K562 (cell line): ENCODE measurements around the gene SLC4A2. TPM values are rescaled to one million over a fixed set of nuclear protein-coding genes. Genes with fewer than 3 reads are reported as not detected.
A peak's percentile ranks its signal among the peaks of the same experiment; 100 is the strongest.

Source experiments
- ATAC-seq: fragments of 200-7000 bp; cut with Tn5 transposase; 3 replicates; pipeline ENCODE4 v1.9.1; 2020; ENCODE audit warnings: moderate library complexity
- BruUV-seq: library from RNA; stranded (reverse); fragments of 400-500 nt; replicated peaks from 2 replicates; lab custom pipeline; 2021; lab: Mats Ljungman, UMichigan
- CTCF ChIA-PET: fragments of 300-600 bp; formaldehyde crosslinking; extraction: SDS; loops from one replicate; lab custom pipeline; 2021; ENCODE audit warnings: low intra/inter-chr PET ratio; lab: Yijun Ruan, JAX
- POLR2A ChIA-PET: fragments of 300-600, 350-650 bp; sonication (Branson Sonifier 250); formaldehyde crosslinking; extraction: SDS; loops from one replicate; lab custom pipeline; 2021; ENCODE audit warnings: antibody characterized with exemption, inconsistent platforms; lab: Yijun Ruan, JAX
- DNase-seq, 4 experiments: peaks; one replicate each; pipeline versions ENCODE4 v3.0.0 to v3.0.0-alpha.2; 2011 to 2018; ENCODE audit warnings: low spot score in 3 of 4, mixed read lengths in 3 of 4; ENCODE audit errors: extremely low read depth in 1 of 4
- FAIRE-seq: peaks from 2 replicates; lab custom pipeline; 2011; peaks lifted over from hg19 to GRCh38; lab: Jason Lieb, UNC
- H2AFZ ChIP-seq: 2 replicates; pipeline ENCODE4 v1.6.0; 2011; ENCODE audit warnings: low read depth, low read length, control low read depth, inconsistent platforms
- H3K27ac ChIP-seq: fragments of 200-600 bp; 3 replicates; pipeline ENCODE4 v1.8.0; 2011; ENCODE audit warnings: low read depth, mild to moderate bottlenecking, control low read depth, inconsistent platforms, low read length, moderate library complexity, mixed read lengths; ENCODE audit errors: extremely low read depth
- H3K27me3 ChIP-seq, 2 experiments: fragments of 300-600 bp in 1 of 2; 2 replicates in 1 of 2; 3 replicates in 1 of 2; pipeline versions ENCODE4 v1.6.0 to v1.8.0; 2011; ENCODE audit warnings: inconsistent platforms in 2 of 2, low read length in 2 of 2, mild to moderate bottlenecking in 1 of 2, mixed read lengths in 1 of 2, moderate library complexity in 1 of 2; ENCODE audit not compliant: control insufficient read depth in 2 of 2, insufficient read depth in 2 of 2
- H3K36me3 ChIP-seq: fragments of 300-600 bp; 3 replicates; pipeline ENCODE4 v1.8.0; 2011; ENCODE audit warnings: mild to moderate bottlenecking, low read length, inconsistent platforms; ENCODE audit not compliant: control insufficient read depth, insufficient read depth
- H3K4me1 ChIP-seq, 2 experiments: fragments of 200-600 bp in 1 of 2; replicated peaks in 1 of 2; 2 replicates in 1 of 2; 3 replicates in 1 of 2; pipeline versions ENCODE4 v1.5.1 to v1.8.0; 2011; ENCODE audit warnings: inconsistent platforms in 2 of 2, low read length in 2 of 2, mild to moderate bottlenecking in 1 of 2, mixed read lengths in 1 of 2, moderate library complexity in 1 of 2; ENCODE audit not compliant: control insufficient read depth in 2 of 2, insufficient read depth in 2 of 2
- H3K4me2 ChIP-seq: 2 replicates; pipeline ENCODE4 v1.6.1; 2011; ENCODE audit warnings: low read length, control low read depth, inconsistent platforms, mixed read lengths; ENCODE audit not compliant: insufficient read depth
- H3K4me3 ChIP-seq: fragments of 200-600 bp; sonication (generic), shearing (Covaris generic); 2 replicates; pipeline ENCODE4 v1.5.1; 2016; ENCODE audit warnings: control low read depth, inconsistent platforms
- H3K79me2 ChIP-seq: fragments of 200-600 bp; 3 replicates; pipeline ENCODE4 v1.8.0; 2011; ENCODE audit warnings: low read length, inconsistent platforms; ENCODE audit not compliant: control insufficient read depth, insufficient read depth
- H3K9ac ChIP-seq, 2 experiments: 2 replicates each; pipeline versions ENCODE4 v1.6.0 to v1.6.1; 2011; ENCODE audit warnings: low read depth in 2 of 2, low read length in 2 of 2, control low read depth in 1 of 2, inconsistent platforms in 1 of 2, mild to moderate bottlenecking in 1 of 2, mixed read lengths in 1 of 2; ENCODE audit not compliant: insufficient read depth in 1 of 2
- H3K9me1 ChIP-seq: one replicate; pipeline ENCODE4 v1.6.0; 2011; ENCODE audit warnings: inconsistent platforms, mild to moderate bottlenecking, low read length, moderate library complexity; ENCODE audit not compliant: control insufficient read depth, insufficient read depth
- H3K9me3 ChIP-seq: replicated peaks from 2 replicates; pipeline ENCODE4 v1.5.1; 2011; ENCODE audit warnings: low read depth, low read length, inconsistent platforms; ENCODE audit not compliant: control insufficient read depth, insufficient read depth
- H4K20me1 ChIP-seq: replicated peaks from 2 replicates; pipeline ENCODE4 v1.6.1; 2011; ENCODE audit warnings: low read length, inconsistent platforms, mixed read lengths; ENCODE audit not compliant: control insufficient read depth, insufficient read depth
- CXXC5 ChIP-seq: fragments of 250-450 bp; sonication (Bioruptor Pico); IDR thresholded peaks from 2 replicates; pipeline ENCODE4 v1.8.0; 2022; ENCODE audit warnings: inconsistent platforms, mild to moderate bottlenecking, moderate library complexity
- E2F6 ChIP-seq, 2 experiments: IDR thresholded peaks; 2 replicates each; pipeline ENCODE4 v1.6.1; 2011; ENCODE audit warnings: borderline replicate concordance in 1 of 2, control low read depth in 1 of 2, low read depth in 1 of 2, low read length in 1 of 2, mild to moderate bottlenecking in 1 of 2, mixed read lengths in 1 of 2, moderate library complexity in 1 of 2; ENCODE audit not compliant: insufficient read depth in 1 of 2, insufficient read length in 1 of 2, poor library complexity in 1 of 2, severe bottlenecking in 1 of 2; ENCODE audit errors: extremely low read depth in 1 of 2
- EP300 ChIP-seq: IDR thresholded peaks from 2 replicates; pipeline ENCODE4 v1.6.1; 2012; ENCODE audit warnings: low read length, improper control_type of control experiment
- MEF2D ChIP-seq: conservative IDR thresholded peaks from 2 replicates; pipeline ENCODE4 v1.6.1; 2016; ENCODE audit warnings: low read depth, missing genetic modification characterization, missing compliant biosample characterization
- PML ChIP-seq: IDR thresholded peaks from 2 replicates; pipeline ENCODE4 v1.6.1; 2012; ENCODE audit warnings: low read length, inconsistent platforms
- POLR2A ChIP-seq: fragments of 450-650 bp; conservative IDR thresholded peaks from 2 replicates; pipeline ENCODE4 v1.6.1; 2016
- TCFL5 ChIP-seq: fragments of 250-450 bp; sonication (Bioruptor Pico); conservative IDR thresholded peaks from 2 replicates; pipeline ENCODE4 v1.6.1; 2021; ENCODE audit warnings: mild to moderate bottlenecking, moderate library complexity, matching md5 sums
- THRAP3 ChIP-seq: fragments of 450-650 bp; IDR thresholded peaks from 2 replicates; pipeline ENCODE4 v1.6.1; 2016; ENCODE audit warnings: mild to moderate bottlenecking, inconsistent platforms, borderline replicate concordance
- ZBTB40 ChIP-seq, 2 experiments: fragments of 450-650 bp in 1 of 2; sonication (generic) in 1 of 2; formaldehyde crosslinking in 1 of 2; IDR thresholded peaks; 2 replicates each; pipeline versions ENCODE4 v1.7.1 to v1.9.0; 2016 to 2022; ENCODE audit warnings: inconsistent platforms in 1 of 2, mild to moderate bottlenecking in 1 of 2, missing genetic modification reagents in 1 of 2
- ZBTB43 ChIP-seq: sonication (generic); formaldehyde crosslinking; IDR thresholded peaks from 2 replicates; pipeline ENCODE4 v1.8.0; 2023; ENCODE audit warnings: mild to moderate bottlenecking, missing genetic modification reagents
- ZNF282 ChIP-seq: sonication (generic); formaldehyde crosslinking; IDR thresholded peaks from 2 replicates; pipeline ENCODE4 v1.8.1; 2023; ENCODE audit warnings: missing genetic modification reagents
- WGBS: fragments of 100-300 bp; shearing (Covaris generic); methylation state at CpG from one replicate; pipeline ENCODE4 v1.1.6; 2016; ENCODE audit warnings: low coverage, mixed read lengths; ENCODE audit not compliant: insufficient coverage; ENCODE audit errors: missing lambda C conversion rate; 5-methylcytosine and 5-hydroxymethylcytosine counted together
- in situ Hi-C: fragments of 300-500 bp; cut with MboI; formaldehyde crosslinking; loops from 4 replicates; pipeline ENCODE4 v1.15.0; 2018; ENCODE audit warnings: inconsistent platforms, mixed read lengths
- intact Hi-C: fragments of 100-400 bp; cut with micrococcal nuclease; formaldehyde crosslinking; loops from 2 replicates; pipeline ENCODE4 v1.14.2; 2022
- polyA plus RNA-seq, 8 experiments: library from polyadenylated mRNA; depleted of rRNA in 4 of 8; stranded (reverse) in 5 of 8; unstranded in 3 of 8; fragments of >200 nt; fragmentation: Nextera tagmentation in 2 of 8; fragmentation: Illumina TruSeq in 1 of 8; extraction: Ambion mirVana in 2 of 8; extraction: Trizol in 1 of 8; gene quantifications; 2 replicates each; pipeline versions ENCODE4 v1.2.1 to v1.2.3, GENCODE V29; 2011 to 2014; ENCODE audit warnings: inconsistent platforms in 1 of 8, missing spikeins in 1 of 8
- total RNA-seq, 7 experiments: library from RNA; depleted of rRNA in 6 of 7; stranded (reverse); fragments of >200 nt in 6 of 7; fragmentation: Illumina TruSeq in 2 of 7; extraction: Trizol in 2 of 7; gene quantifications; 2 replicates each; pipeline versions ENCODE4 v1.2.1 to v1.2.3, GENCODE V29; 2011 to 2021; ENCODE audit warnings: low replicate concordance in 1 of 7

Gene SLC4A2
- total and polyA plus RNA-seq, 9 of the 15 experiments (the other 6 are each of a cell fraction or from before 2014, with no cell fraction given), result 11.4 to 375 (median 130) TPM

GRCh38 chr7:151062111-151062398, 2.7 kb downstream of the SLC4A2 start:
- H3K4me3 ChIP-seq, result peak overlapping the region; percentile 84
- H3K27ac ChIP-seq, result peak overlapping the region; percentile 90
- DNase-seq, result no peak
- peak; percentile 84 for FAIRE-seq
- peaks cover 47% of the 10 kb centered on the region for H3K36me3 ChIP-seq
- peaks cover 68% of the 10 kb centered on the region for H3K79me2 ChIP-seq
- in situ Hi-C loops, result no loop called here
- intact Hi-C loops, result no loop called here
- no peak; the same call in 2 of the 3 replicates for ATAC-seq
- H3K4me2 ChIP-seq, result peak overlapping the region; percentile 94
- POLR2A ChIA-PET, result interaction anchor here (0.7 to 2.7 kb wide), 6 partner anchors 9 to 42 kb away, joined by 3 to 9 read pairs (median 4); partner anchors contain the start of gene FASTK
- BruUV-seq, result no TSS peak
- H4K20me1 ChIP-seq, result peaks cover 10% of the 10 kb centered on the region
- H3K27me3 ChIP-seq, result no peaks in the 10 kb centered on the region
- H3K9me3 ChIP-seq, result no peaks in the 10 kb centered on the region
- WGBS, result 2% methylated on average over 11 of the region's 11 CpGs
- H3K9me1 ChIP-seq, result no peaks in the 10 kb centered on the region
- peak overlapping the region; percentile 85 to 91 for H3K9ac ChIP-seq
- CTCF ChIA-PET, result no interaction called here
- peaks cover 46 to 86% of the 10 kb centered on the region in 2 experiments for H3K4me1 ChIP-seq
- H2AFZ ChIP-seq, result no peak overlapping the region
- no peak for TF ChIP-seq THRAP3
- peak; percentile 87; the same call in 1 of the 2 replicates for TF ChIP-seq ZBTB43 (CRISPR knock-in tag)
- 0 out of 2 replicates have a peak, but pooled peaks have one; percentile 41 for TF ChIP-seq ZNF282
- no peak for TF ChIP-seq TCFL5 (CRISPR knock-in tag)
- no peak for TF ChIP-seq ZBTB40 (IDR thresholded peaks at IDR 0.05)
- TF ChIP-seq ZBTB40 (CRISPR knock-in tag; IDR thresholded peaks at IDR 0.05), result 0 out of 2 replicates have a peak, but pooled peaks have one; percentile 8
- peak in 1 of 2 experiments; percentile 60 for TF ChIP-seq E2F6 (IDR thresholded peaks at IDR 0.05; ENCODE audit: borderline replicate concordance in 1 of 2, extremely low read depth in 1 of 2, insufficient read depth in 1 of 2, insufficient read length in 1 of 2, low read depth in 1 of 2, low read length in 1 of 2, poor library complexity in 1 of 2, severe bottlenecking in 1 of 2)
- peak; percentile 20; the same call in 1 of the 2 replicates for TF ChIP-seq PML
- TF ChIP-seq POLR2A, result peak; percentile 78
- no peak for TF ChIP-seq MEF2D (tag)
- TF ChIP-seq CXXC5 (CRISPR knock-in tag), result peak; percentile 36; the same call in 1 of the 2 replicates
- 0 out of 2 replicates have a peak, but pooled peaks have one; percentile 8 for TF ChIP-seq EP300
